ENCODE measurements around the gene SMARCE1. TPM values are rescaled to one million over a fixed set of nuclear protein-coding genes. Genes with fewer than 3 reads are reported as not detected.
A peak's percentile ranks its signal among the peaks of the same experiment; 100 is the strongest.

SMARCE1 gene
- polyA plus RNA-seq, 2 of the 4 experiments (the other 2 are of a cell fraction) = 109 to 111 TPM

- Histone ChIP-seq H3K4me1 (peaks cover 9% of the 10 kb centered on the region), H3K4me2 (no peak overlapping the region), H3K4me3 (no peak overlapping the region), H3K9me3 (no peaks in the 10 kb centered on the region), H3K27ac (peak overlapping the region in 1 of 2 experiments; percentile 26; a peak in 1 of 6 replicates)
- CTCF ChIA-PET = interaction anchor here (0.6 to 20.0 kb wide), 50 partner anchors 8 to 1053 kb away, joined by 3 to 304 read pairs (median 5); no protein-coding TSS in a partner anchor
- DNase-seq (ENCODE audit: low read depth in 1 of 2, low spot score in 1 of 2) = no peak
- no peak for ATAC-seq
- no peak for FAIRE-seq
- POLR2A ChIA-PET = interaction anchor here (0.6 kb wide), 1 partner anchor 30 kb away, joined by 3 read pairs; no protein-coding TSS in a partner anchor
- TF ChIP-seq SREBF2 (IDR thresholded peaks at IDR 0.05) = no peak
- no peak for TF ChIP-seq RAD21 (conservative IDR thresholded peaks at IDR 0.05 in 1 of 2, IDR thresholded peaks at IDR 0.05 in 1 of 2)
- no peak for TF ChIP-seq POLR2AphosphoS2 (conservative IDR thresholded peaks at IDR 0.05; ENCODE audit: low read length)
- no peak for TF ChIP-seq NR3C1 (IDR thresholded peaks at IDR 0.05)
- no peak for TF ChIP-seq CHD2 (IDR thresholded peaks at IDR 0.05; ENCODE audit: low read length, partially characterized antibody)
- no peak for TF ChIP-seq FOSL2 (IDR thresholded peaks at IDR 0.05)
- TF ChIP-seq FOSL2 (CRISPR knock-in tag; IDR thresholded peaks at IDR 0.05) = no peak
- TF ChIP-seq, protein P1, sequence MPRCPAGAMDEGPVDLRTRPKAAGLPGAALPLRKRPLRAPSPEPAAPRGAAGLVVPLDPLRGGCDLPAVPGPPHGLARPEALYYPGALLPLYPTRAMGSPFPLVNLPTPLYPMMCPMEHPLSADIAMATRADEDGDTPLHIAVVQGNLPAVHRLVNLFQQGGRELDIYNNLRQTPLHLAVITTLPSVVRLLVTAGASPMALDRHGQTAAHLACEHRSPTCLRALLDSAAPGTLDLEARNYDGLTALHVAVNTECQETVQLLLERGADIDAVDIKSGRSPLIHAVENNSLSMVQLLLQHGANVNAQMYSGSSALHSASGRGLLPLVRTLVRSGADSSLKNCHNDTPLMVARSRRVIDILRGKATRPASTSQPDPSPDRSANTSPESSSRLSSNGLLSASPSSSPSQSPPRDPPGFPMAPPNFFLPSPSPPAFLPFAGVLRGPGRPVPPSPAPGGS (IDR thresholded peaks at IDR 0.05) = no peak
- TF ChIP-seq RARB (CRISPR knock-in tag; IDR thresholded peaks at IDR 0.05) = no peak
- TF ChIP-seq MAFK (IDR thresholded peaks at IDR 0.05; ENCODE audit: partially characterized antibody) = no peak
- no peak for TF ChIP-seq RNF2 (IDR thresholded peaks at IDR 0.05; ENCODE audit: borderline replicate concordance, low read depth)
- no peak for TF ChIP-seq HDAC2 (IDR thresholded peaks at IDR 0.05)
- TF ChIP-seq RCOR1 (IDR thresholded peaks at IDR 0.05; ENCODE audit: low read depth, low read length) = no peak
- no peak for TF ChIP-seq CHD4 (IDR thresholded peaks at IDR 0.05; ENCODE audit: borderline replicate concordance)
- TF ChIP-seq HOXA7 (CRISPR knock-in tag; IDR thresholded peaks at IDR 0.05) = no peak
- TF ChIP-seq, protein P2, sequence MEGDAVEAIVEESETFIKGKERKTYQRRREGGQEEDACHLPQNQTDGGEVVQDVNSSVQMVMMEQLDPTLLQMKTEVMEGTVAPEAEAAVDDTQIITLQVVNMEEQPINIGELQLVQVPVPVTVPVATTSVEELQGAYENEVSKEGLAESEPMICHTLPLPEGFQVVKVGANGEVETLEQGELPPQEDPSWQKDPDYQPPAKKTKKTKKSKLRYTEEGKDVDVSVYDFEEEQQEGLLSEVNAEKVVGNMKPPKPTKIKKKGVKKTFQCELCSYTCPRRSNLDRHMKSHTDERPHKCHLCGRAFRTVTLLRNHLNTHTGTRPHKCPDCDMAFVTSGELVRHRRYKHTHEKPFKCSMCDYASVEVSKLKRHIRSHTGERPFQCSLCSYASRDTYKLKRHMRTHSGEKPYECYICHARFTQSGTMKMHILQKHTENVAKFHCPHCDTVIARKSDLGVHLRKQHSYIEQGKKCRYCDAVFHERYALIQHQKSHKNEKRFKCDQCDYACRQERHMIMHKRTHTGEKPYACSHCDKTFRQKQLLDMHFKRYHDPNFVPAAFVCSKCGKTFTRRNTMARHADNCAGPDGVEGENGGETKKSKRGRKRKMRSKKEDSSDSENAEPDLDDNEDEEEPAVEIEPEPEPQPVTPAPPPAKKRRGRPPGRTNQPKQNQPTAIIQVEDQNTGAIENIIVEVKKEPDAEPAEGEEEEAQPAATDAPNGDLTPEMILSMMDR (IDR thresholded peaks at IDR 0.05) = no peak
- TF ChIP-seq CEBPB (IDR thresholded peaks at IDR 0.05) = no peak
- TF ChIP-seq ELK1 (IDR thresholded peaks at IDR 0.05; ENCODE audit: low read depth, low read length) = no peak
- no peak for TF ChIP-seq JUNB (IDR thresholded peaks at IDR 0.05)
- 86% methylated on average over 13 of the region's 13 CpGs for WGBS (ENCODE audit: missing lambda C conversion rate)
Measured at GRCh38 chr17:40614431-40615067, 33.1 kb downstream of the SMARCE1 start.

GRCh38 chr17:40613467-40614154, 34.0 kb downstream of the SMARCE1 start:
- ChIA-PET CTCF (interaction anchor here (0.6 to 20.0 kb wide), 11 partner anchors 9 to 1117 kb away, joined by 3 to 304 read pairs (median 20); no protein-coding TSS in a partner anchor), POLR2A (no interaction called here)
- FAIRE-seq (no peak), DNase-seq (ENCODE audit: low read depth in 1 of 2, low spot score in 1 of 2) (no peak), ATAC-seq (no peak)
- Histone ChIP-seq H3K9me3 (no peaks in the 10 kb centered on the region), H3K4me1 (peaks cover 8% of the 10 kb centered on the region), H3K4me2 (no peak overlapping the region), H3K27ac (peak overlapping the region in 1 of 2 experiments; percentile 25; a peak in 1 of 6 replicates), H3K4me3 (no peak overlapping the region)
- WGBS (ENCODE audit: missing lambda C conversion rate) = 74% methylated on average over 5 of the region's 5 CpGs
- TF ChIP-seq RARB (CRISPR knock-in tag; IDR thresholded peaks at IDR 0.05) (no peak), MAFK (IDR thresholded peaks at IDR 0.05; ENCODE audit: partially characterized antibody) (no peak), ZFP36 (IDR thresholded peaks at IDR 0.05; ENCODE audit: borderline replicate concordance, partially characterized antibody) (no peak), MAZ (IDR thresholded peaks at IDR 0.05; ENCODE audit: borderline replicate concordance, low read depth, low read length) (no peak), POLR2AphosphoS2 (conservative IDR thresholded peaks at IDR 0.05; ENCODE audit: low read length) (no peak), GATA3 (IDR thresholded peaks at IDR 0.05; ENCODE audit: borderline replicate concordance) (no peak), HOXB13 (CRISPR knock-in tag; IDR thresholded peaks at IDR 0.05; ENCODE audit: low read depth) (no peak), NR3C1 (IDR thresholded peaks at IDR 0.05) (no peak), ZSCAN20 (CRISPR knock-in tag; IDR thresholded peaks at IDR 0.05) (no peak), HDAC2 (IDR thresholded peaks at IDR 0.05) (no peak), PHF8 (IDR thresholded peaks at IDR 0.05; ENCODE audit: borderline replicate concordance, low read depth) (no peak), JUNB (IDR thresholded peaks at IDR 0.05) (no peak), CHD2 (IDR thresholded peaks at IDR 0.05; ENCODE audit: low read length, partially characterized antibody) (no peak), RNF2 (IDR thresholded peaks at IDR 0.05; ENCODE audit: borderline replicate concordance, low read depth) (no peak), EHMT2 (IDR thresholded peaks at IDR 0.05; ENCODE audit: low read depth) (no peak)
- TF ChIP-seq, protein P3, sequence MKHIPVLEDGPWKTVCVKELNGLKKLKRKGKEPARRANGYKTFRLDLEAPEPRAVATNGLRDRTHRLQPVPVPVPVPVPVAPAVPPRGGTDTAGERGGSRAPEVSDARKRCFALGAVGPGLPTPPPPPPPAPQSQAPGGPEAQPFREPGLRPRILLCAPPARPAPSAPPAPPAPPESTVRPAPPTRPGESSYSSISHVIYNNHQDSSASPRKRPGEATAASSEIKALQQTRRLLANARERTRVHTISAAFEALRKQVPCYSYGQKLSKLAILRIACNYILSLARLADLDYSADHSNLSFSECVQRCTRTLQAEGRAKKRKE (CRISPR knock-in tag; IDR thresholded peaks at IDR 0.05; ENCODE audit: low read depth) = no peak
- TF ChIP-seq, protein P4, sequence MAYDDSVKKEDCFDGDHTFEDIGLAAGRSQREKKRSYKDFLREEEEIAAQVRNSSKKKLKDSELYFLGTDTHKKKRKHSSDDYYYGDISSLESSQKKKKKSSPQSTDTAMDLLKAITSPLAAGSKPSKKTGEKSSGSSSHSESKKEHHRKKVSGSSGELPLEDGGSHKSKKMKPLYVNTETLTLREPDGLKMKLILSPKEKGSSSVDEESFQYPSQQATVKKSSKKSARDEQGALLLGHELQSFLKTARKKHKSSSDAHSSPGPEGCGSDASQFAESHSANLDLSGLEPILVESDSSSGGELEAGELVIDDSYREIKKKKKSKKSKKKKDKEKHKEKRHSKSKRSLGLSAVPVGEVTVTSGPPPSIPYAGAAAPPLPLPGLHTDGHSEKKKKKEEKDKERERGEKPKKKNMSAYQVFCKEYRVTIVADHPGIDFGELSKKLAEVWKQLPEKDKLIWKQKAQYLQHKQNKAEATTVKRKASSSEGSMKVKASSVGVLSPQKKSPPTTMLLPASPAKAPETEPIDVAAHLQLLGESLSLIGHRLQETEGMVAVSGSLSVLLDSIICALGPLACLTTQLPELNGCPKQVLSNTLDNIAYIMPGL (CRISPR knock-in tag; IDR thresholded peaks at IDR 0.05; ENCODE audit: borderline replicate concordance) = no peak
